Measurements from ENCODE around the gene INPP5B. TPM values are rescaled to one million over a fixed set of nuclear protein-coding genes. Genes with fewer than 3 reads are reported as not detected.
A peak's percentile ranks its signal among the peaks of the same experiment; 100 is the strongest.

The INPP5B gene
- total and polyA plus RNA-seq, 9 of the 15 experiments (the other 6 are each of a cell fraction or from before 2014, with no cell fraction given) = 14.1 to 28.7 (median 20.9) TPM

DNA sequence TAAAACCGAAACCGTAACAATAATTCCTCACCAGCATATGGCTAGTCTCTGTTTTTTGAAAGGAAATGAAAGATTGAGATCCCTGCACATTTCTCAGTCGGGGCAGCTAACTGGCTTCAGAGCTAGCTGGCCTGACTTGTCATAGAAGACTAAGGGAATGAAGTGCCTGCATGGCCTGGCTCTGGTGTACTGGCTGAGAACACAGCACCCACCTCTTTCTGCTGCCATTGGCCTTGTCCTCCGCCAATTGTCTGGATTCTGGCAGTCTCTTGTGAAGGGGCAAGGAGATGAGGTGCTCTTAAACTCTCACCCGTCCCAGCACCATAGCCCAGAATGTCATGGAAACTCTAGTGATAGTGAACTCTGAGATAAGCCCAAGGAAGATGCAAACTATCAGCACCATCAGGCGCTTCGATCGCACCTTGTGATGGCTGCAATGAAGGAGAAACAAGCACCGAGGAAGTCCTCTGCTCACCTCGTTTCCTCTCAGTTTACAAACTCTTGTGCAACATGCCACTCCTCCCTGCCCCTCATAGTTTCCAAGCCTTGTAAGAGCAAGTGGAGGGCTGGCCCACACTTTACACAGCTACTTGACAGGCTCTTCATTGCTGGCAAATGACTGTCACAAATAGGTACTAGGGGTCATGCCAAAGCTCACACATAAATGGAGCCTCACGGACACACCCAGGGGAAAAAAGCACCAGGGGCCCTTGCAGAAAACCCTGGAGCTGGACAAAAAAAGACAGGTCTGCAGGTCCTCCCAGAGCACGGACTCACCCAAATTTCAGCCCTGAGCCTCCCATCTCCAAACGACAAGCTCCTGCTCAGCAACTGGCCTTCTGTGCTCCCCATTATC lies 16.4 kb downstream of the INPP5B start (continued):
- TF ChIP-seq ETV5 (CRISPR knock-in tag; IDR thresholded peaks at IDR 0.05; ENCODE audit: low read depth) (peak; percentile 2; the same call in 1 of the 2 replicates), SAP30 (IDR thresholded peaks at IDR 0.05; ENCODE audit: borderline replicate concordance, insufficient read depth, low read depth, low read length, poor library complexity, severe bottlenecking) (peak; percentile 27), SIN3A (IDR thresholded peaks at IDR 0.05; ENCODE audit: borderline replicate concordance in 2 of 2, control insufficient read depth in 1 of 2, low read depth in 2 of 2, low read length in 2 of 2) (peak in 1 of 2 experiments; percentile 49; a peak in 1 of 4 replicates), ZNF445 (CRISPR knock-in tag; IDR thresholded peaks at IDR 0.05; ENCODE audit: low read depth) (no peak), SMAD4 (CRISPR knock-in tag; conservative IDR thresholded peaks at IDR 0.05) (no peak), ZNF253 (CRISPR knock-in tag; conservative IDR thresholded peaks at IDR 0.05) (no peak), CTBP1 (IDR thresholded peaks at IDR 0.05; ENCODE audit: borderline replicate concordance) (peak; percentile 56; the same call in 1 of the 2 replicates), TEAD1 (CRISPR knock-in tag; IDR thresholded peaks at IDR 0.05) (no peak)
- TF ChIP-seq, protein P1, sequence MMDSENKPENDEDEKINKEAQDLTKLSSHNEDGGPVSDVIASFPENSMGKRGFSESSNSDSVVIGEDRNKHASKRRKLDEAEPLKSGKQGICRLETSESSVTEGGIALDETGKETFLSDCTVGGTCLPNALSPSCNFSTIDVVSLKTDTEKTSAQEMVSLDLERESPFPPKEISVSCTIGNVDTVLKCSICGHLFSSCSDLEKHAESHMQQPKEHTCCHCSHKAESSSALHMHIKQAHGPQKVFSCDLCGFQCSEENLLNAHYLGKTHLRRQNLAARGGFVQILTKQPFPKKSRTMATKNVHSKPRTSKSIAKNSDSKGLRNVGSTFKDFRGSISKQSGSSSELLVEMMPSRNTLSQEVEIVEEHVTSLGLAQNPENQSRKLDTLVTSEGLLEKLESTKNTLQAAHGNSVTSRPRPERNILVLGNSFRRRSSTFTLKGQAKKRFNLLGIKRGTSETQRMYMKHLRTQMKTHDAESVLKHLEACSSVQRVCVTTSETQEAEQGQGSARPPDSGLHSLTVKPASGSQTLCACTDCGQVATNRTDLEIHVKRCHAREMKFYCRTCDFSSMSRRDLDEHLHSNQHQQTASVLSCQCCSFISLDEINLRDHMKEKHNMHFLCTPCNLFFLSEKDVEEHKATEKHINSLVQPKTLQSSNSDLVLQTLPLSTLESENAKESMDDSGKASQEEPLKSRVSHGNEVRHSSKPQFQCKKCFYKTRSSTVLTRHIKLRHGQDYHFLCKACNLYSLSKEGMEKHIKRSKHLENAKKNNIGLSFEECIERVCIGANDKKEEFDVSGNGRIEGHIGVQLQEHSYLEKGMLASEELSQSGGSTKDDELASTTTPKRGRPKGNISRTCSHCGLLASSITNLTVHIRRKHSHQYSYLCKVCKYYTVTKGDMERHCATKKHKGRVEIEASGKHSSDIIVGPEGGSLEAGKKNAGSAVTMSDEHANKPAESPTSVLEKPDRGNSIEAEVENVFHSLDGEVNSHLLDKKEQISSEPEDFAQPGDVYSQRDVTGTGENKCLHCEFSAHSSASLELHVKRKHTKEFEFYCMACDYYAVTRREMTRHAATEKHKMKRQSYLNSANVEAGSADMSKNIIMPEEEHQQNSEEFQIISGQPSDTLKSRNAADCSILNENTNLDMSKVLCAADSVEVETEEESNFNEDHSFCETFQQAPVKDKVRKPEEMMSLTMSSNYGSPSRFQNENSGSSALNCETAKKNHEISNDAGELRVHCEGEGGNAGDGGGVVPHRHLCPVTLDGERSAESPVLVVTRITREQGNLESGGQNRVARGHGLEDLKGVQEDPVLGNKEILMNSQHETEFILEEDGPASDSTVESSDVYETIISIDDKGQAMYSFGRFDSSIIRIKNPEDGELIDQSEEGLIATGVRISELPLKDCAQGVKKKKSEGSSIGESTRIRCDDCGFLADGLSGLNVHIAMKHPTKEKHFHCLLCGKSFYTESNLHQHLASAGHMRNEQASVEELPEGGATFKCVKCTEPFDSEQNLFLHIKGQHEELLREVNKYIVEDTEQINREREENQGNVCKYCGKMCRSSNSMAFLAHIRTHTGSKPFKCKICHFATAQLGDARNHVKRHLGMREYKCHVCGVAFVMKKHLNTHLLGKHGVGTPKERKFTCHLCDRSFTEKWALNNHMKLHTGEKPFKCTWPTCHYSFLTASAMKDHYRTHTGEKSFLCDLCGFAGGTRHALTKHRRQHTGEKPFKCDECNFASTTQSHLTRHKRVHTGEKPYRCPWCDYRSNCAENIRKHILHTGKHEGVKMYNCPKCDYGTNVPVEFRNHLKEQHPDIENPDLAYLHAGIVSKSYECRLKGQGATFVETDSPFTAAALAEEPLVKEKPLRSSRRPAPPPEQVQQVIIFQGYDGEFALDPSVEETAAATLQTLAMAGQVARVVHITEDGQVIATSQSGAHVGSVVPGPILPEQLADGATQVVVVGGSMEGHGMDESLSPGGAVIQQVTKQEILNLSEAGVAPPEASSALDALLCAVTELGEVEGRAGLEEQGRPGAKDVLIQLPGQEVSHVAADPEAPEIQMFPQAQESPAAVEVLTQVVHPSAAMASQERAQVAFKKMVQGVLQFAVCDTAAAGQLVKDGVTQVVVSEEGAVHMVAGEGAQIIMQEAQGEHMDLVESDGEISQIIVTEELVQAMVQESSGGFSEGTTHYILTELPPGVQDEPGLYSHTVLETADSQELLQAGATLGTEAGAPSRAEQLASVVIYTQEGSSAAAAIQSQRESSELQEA (IDR thresholded peaks at IDR 0.05; ENCODE audit: low read depth) = no peak
- TF ChIP-seq, protein P2, sequence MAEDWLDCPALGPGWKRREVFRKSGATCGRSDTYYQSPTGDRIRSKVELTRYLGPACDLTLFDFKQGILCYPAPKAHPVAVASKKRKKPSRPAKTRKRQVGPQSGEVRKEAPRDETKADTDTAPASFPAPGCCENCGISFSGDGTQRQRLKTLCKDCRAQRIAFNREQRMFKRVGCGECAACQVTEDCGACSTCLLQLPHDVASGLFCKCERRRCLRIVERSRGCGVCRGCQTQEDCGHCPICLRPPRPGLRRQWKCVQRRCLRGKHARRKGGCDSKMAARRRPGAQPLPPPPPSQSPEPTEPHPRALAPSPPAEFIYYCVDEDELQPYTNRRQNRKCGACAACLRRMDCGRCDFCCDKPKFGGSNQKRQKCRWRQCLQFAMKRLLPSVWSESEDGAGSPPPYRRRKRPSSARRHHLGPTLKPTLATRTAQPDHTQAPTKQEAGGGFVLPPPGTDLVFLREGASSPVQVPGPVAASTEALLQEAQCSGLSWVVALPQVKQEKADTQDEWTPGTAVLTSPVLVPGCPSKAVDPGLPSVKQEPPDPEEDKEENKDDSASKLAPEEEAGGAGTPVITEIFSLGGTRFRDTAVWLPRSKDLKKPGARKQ (CRISPR knock-in tag; IDR thresholded peaks at IDR 0.05) = no peak
- TF ChIP-seq, protein P3, sequence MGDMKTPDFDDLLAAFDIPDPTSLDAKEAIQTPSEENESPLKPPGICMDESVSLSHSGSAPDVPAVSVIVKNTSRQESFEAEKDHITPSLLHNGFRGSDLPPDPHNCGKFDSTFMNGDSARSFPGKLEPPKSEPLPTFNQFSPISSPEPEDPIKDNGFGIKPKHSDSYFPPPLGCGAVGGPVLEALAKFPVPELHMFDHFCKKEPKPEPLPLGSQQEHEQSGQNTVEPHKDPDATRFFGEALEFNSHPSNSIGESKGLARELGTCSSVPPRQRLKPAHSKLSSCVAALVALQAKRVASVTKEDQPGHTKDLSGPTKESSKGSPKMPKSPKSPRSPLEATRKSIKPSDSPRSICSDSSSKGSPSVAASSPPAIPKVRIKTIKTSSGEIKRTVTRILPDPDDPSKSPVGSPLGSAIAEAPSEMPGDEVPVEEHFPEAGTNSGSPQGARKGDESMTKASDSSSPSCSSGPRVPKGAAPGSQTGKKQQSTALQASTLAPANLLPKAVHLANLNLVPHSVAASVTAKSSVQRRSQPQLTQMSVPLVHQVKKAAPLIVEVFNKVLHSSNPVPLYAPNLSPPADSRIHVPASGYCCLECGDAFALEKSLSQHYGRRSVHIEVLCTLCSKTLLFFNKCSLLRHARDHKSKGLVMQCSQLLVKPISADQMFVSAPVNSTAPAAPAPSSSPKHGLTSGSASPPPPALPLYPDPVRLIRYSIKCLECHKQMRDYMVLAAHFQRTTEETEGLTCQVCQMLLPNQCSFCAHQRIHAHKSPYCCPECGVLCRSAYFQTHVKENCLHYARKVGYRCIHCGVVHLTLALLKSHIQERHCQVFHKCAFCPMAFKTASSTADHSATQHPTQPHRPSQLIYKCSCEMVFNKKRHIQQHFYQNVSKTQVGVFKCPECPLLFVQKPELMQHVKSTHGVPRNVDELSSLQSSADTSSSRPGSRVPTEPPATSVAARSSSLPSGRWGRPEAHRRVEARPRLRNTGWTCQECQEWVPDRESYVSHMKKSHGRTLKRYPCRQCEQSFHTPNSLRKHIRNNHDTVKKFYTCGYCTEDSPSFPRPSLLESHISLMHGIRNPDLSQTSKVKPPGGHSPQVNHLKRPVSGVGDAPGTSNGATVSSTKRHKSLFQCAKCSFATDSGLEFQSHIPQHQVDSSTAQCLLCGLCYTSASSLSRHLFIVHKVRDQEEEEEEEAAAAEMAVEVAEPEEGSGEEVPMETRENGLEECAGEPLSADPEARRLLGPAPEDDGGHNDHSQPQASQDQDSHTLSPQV (IDR thresholded peaks at IDR 0.05) = 0 out of 2 replicates have a peak, but pooled peaks have one; percentile 49

All from K562 (cell line).